HG03097 (cell line): ENCODE measurements around the gene PNPLA5.

ENCODE experiments used
- ATAC-seq: cut with Tn5 transposase; IDR thresholded peaks from one replicate; pipeline ENCODE4 v1.9.1; 2021; ENCODE audit not compliant: unreplicated experiment, low FRiP score

Gene PNPLA5

GRCh38 chr22:43841742-43842141, 50.1 kb downstream of the PNPLA5 start:
- ATAC-seq = no peak

- ATAC-seq = no peak
Measured at GRCh38 chr22:43840851-43841250, 51.0 kb downstream of the PNPLA5 start.

GRCh38 chr22:43840431-43840830, 51.4 kb downstream of the PNPLA5 start:
- no peak for ATAC-seq

GRCh38 chr22:43839781-43840180, 52.0 kb downstream of the PNPLA5 start:
- no peak for ATAC-seq

GRCh38 chr22:43838571-43839307, 53.1 kb downstream of the PNPLA5 start:
- no peak for ATAC-seq

- no peak for ATAC-seq
Measured at GRCh38 chr22:43838161-43838560, 53.7 kb downstream of the PNPLA5 start.

GRCh38 chr22:43837666-43838065, 54.1 kb downstream of the PNPLA5 start:
- ATAC-seq = no peak

- ATAC-seq = no peak
Measured at GRCh38 chr22:43835736-43836135, 56.1 kb downstream of the PNPLA5 start.

GRCh38 chr22:43835166-43835565, 56.6 kb downstream of the PNPLA5 start:
- no peak for ATAC-seq

GRCh38 chr22:43833286-43834240, 58.2 kb downstream of the PNPLA5 start:
- no peak for ATAC-seq

- no peak for ATAC-seq
Measured at GRCh38 chr22:43832393-43833265, 59.2 kb downstream of the PNPLA5 start.

- no peak for ATAC-seq
Measured at GRCh38 chr22:43831561-43832392, 60.0 kb downstream of the PNPLA5 start.

- no peak for ATAC-seq
Measured at GRCh38 chr22:43830931-43831560, 60.8 kb downstream of the PNPLA5 start.

GRCh38 chr22:43829904-43830851, 61.6 kb downstream of the PNPLA5 start:
- no peak for ATAC-seq
